ENCODE data around the gene COL23A1. TPM values are rescaled to one million over a fixed set of nuclear protein-coding genes. Genes with fewer than 3 reads are reported as not detected.

The COL23A1 gene
- total and polyA plus RNA-seq, 2 of the 13 experiments (the other 11 are each of a cell fraction or from before 2014, with no cell fraction given): not detected

DNA sequence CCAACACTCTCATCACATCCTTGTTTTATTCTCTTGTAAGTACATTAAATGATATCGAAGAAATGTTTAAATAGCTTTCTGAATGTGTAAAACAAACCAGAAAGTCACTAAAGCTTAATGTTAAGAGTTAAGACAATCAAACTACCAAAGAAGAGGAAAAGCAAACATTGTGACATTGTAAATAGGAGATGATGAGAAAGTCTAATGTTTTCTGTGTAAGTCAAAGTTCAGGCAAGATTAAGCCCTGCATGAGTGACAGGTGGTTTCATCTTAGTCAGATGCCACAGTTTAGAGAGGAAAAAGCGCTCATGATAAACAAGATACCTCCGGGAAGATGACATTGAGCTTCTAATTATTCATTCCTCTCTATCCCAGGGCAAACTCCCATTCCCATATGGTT, 306.7 kb downstream of the COL23A1 start (continued):
- TF ChIP-seq ZNF337 (CRISPR knock-in tag; IDR thresholded peaks at IDR 0.05; ENCODE audit: borderline replicate concordance, low read depth) (no peak), PBX2 (CRISPR knock-in tag; IDR thresholded peaks at IDR 0.05) (0 out of 2 replicates have a peak, but pooled peaks have one; percentile 29), IKZF5 (CRISPR knock-in tag; IDR thresholded peaks at IDR 0.05) (no peak)
- TF ChIP-seq, protein P1, sequence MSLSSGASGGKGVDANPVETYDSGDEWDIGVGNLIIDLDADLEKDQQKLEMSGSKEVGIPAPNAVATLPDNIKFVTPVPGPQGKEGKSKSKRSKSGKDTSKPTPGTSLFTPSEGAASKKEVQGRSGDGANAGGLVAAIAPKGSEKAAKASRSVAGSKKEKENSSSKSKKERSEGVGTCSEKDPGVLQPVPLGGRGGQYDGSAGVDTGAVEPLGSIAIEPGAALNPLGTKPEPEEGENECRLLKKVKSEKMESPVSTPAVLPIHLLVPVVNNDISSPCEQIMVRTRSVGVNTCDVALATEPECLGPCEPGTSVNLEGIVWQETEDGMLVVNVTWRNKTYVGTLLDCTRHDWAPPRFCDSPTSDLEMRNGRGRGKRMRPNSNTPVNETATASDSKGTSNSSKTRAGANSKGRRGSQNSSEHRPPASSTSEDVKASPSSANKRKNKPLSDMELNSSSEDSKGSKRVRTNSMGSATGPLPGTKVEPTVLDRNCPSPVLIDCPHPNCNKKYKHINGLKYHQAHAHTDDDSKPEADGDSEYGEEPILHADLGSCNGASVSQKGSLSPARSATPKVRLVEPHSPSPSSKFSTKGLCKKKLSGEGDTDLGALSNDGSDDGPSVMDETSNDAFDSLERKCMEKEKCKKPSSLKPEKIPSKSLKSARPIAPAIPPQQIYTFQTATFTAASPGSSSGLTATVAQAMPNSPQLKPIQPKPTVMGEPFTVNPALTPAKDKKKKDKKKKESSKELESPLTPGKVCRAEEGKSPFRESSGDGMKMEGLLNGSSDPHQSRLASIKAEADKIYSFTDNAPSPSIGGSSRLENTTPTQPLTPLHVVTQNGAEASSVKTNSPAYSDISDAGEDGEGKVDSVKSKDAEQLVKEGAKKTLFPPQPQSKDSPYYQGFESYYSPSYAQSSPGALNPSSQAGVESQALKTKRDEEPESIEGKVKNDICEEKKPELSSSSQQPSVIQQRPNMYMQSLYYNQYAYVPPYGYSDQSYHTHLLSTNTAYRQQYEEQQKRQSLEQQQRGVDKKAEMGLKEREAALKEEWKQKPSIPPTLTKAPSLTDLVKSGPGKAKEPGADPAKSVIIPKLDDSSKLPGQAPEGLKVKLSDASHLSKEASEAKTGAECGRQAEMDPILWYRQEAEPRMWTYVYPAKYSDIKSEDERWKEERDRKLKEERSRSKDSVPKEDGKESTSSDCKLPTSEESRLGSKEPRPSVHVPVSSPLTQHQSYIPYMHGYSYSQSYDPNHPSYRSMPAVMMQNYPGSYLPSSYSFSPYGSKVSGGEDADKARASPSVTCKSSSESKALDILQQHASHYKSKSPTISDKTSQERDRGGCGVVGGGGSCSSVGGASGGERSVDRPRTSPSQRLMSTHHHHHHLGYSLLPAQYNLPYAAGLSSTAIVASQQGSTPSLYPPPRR (CRISPR knock-in tag; IDR thresholded peaks at IDR 0.05; ENCODE audit: borderline replicate concordance): 0 out of 2 replicates have a peak, but pooled peaks have one; percentile 41

- Histone ChIP-seq H3K4me2 (ENCODE audit: low read depth, low read length) (no peak overlapping the region), H3K79me2 (ENCODE audit: insufficient read depth, low read length) (no peaks in the 10 kb centered on the region), H3K9me3 (ENCODE audit: low read length) (no peaks in the 10 kb centered on the region; the same call in 1 of the 2 replicates), H3K27ac (ENCODE audit: extremely low read length, insufficient read depth, low read length) (no peak overlapping the region), H3K36me3 (replicated peaks in 1 of 2; ENCODE audit: control insufficient read depth in 1 of 2, insufficient read depth in 2 of 2, low read length in 2 of 2) (no peaks in the 10 kb centered on the region), H3K4me1 (ENCODE audit: insufficient read depth, low read length) (peaks cover 19% of the 10 kb centered on the region), H3K4me3 (replicated peaks in 1 of 3; ENCODE audit: insufficient read depth in 1 of 3, low read depth in 2 of 3, low read length in 3 of 3) (no peak overlapping the region), H3K27me3 (ENCODE audit: control insufficient read depth in 1 of 2, insufficient read depth in 2 of 2, low read length in 2 of 2) (peaks cover 2 to 38% of the 10 kb centered on the region in 2 experiments; a peak in 4 of 5 replicates), H2AFZ (ENCODE audit: low read length) (no peak overlapping the region), H3K9ac (ENCODE audit: insufficient read depth, low read depth, low read length) (no peak overlapping the region), H4K20me1 (ENCODE audit: insufficient read depth, low read length) (no peaks in the 10 kb centered on the region)
- intact Hi-C loops (cut with micrococcal nuclease; ENCODE audit: unreplicated experiment) (loop anchor here (5.0 kb wide), 1 partner anchor 555 kb away; no protein-coding TSS in a partner anchor), in situ Hi-C loops (cut with HindIII; ENCODE audit: extremely low pct_ligation_motif_present, low pct_unique_long_range_greater_than_20kb) (loop anchor here (10.0 kb wide), 1 partner anchor 562 kb away; no protein-coding TSS in a partner anchor)
- CTCF ChIA-PET (ENCODE audit: low intra/inter-chr PET ratio, low total read pairs): no interaction called here
- 50% methylated on average over 4 of the region's 4 CpGs for WGBS (ENCODE audit: low lambda C conversion rate)
- no TSS peak for BruUV-seq (replicated peaks)
- no peak for ATAC-seq
- no peak for FAIRE-seq
- no peak for DNase-seq (ENCODE audit: low spot score)
- POLR2A ChIA-PET: no interaction called here
- TF ChIP-seq ZFP41 (CRISPR knock-in tag; IDR thresholded peaks at IDR 0.05; ENCODE audit: borderline replicate concordance) (no peak), ZNF75D (CRISPR knock-in tag; IDR thresholded peaks at IDR 0.05; ENCODE audit: borderline replicate concordance) (no peak), FOXA3 (CRISPR knock-in tag; IDR thresholded peaks at IDR 0.05) (no peak), HNF1A (IDR thresholded peaks at IDR 0.05; ENCODE audit: low read depth) (no peak), HNF1A (CRISPR knock-in tag; IDR thresholded peaks at IDR 0.05; ENCODE audit: borderline replicate concordance) (no peak), ZNF773 (CRISPR knock-in tag; IDR thresholded peaks at IDR 0.05; ENCODE audit: borderline replicate concordance) (no peak)
Measured at GRCh38 chr5:178282391-178282790, 307.8 kb downstream of the COL23A1 start.
